ENCODE data around the gene SLC25A53. TPM values are rescaled to one million over a fixed set of nuclear protein-coding genes. Genes with fewer than 3 reads are reported as not detected.

SLC25A53 gene
- 10 to 100 TPM; 16.4 to 21.1 (median 17.6) TPM for total RNA-seq

- Histone ChIP-seq H3K27me3 (peaks cover 0 to 38% of the 10 kb centered on the region in 2 donors), H3K4me3 (peak within 1 kb of the TSS; percentile 50 to 70 (median 59)), H3K4me1 (no peaks in the 10 kb centered on the region), H3K36me3 (no peaks in the 10 kb centered on the region), H3K9me3 (no peaks in the 10 kb centered on the region), H3K27ac (peak within 1 kb of the TSS; percentile 88 to 95)
- TF ChIP-seq POLR2AphosphoS5 (IDR thresholded peaks at IDR 0.05): peak; percentile 64 to 72 (median 71)
- TF ChIP-seq CTCF (IDR thresholded peaks at IDR 0.05): no peak
- intact Hi-C loops (cut with DNase I; ENCODE audit: low total_unique reads): no loop called here
- peak; percentile 52 to 74 for DNase-seq (ENCODE audit: low spot score in 2 of 2)
These were observed at the start of gene SLC25A53 for GRCh38 chrX:104156630-104157529. TSS of gene SLC25A53 (minus strand) at chrX:104157009. CDS start at chrX:104105257, 51,752 bp downstream.

GRCh38 chrX:104205548-104205947 lies 48.7 kb upstream of the SLC25A53 start:
- TF ChIP-seq CTCF (IDR thresholded peaks at IDR 0.05): no peak
- TF ChIP-seq POLR2AphosphoS5 (IDR thresholded peaks at IDR 0.05): no peak
- no peak for TF ChIP-seq POLR2A (IDR thresholded peaks at IDR 0.05)
- no peak overlapping the region for H3K27ac ChIP-seq
- no peaks in the 10 kb centered on the region for H3K9me3 ChIP-seq
- no peak overlapping the region for H3K4me3 ChIP-seq
- no peaks in the 10 kb centered on the region for H3K4me1 ChIP-seq
- H3K36me3 ChIP-seq: no peaks in the 10 kb centered on the region
- no peak for DNase-seq (ENCODE audit: low spot score in 2 of 2)
- H3K27me3 ChIP-seq: peaks cover 0 to 37% of the 10 kb centered on the region in 2 donors
- intact Hi-C loops (cut with DNase I; ENCODE audit: low total_unique reads): no loop called here

- H3K4me1 ChIP-seq: no peaks in the 10 kb centered on the region
- TF ChIP-seq CTCF (IDR thresholded peaks at IDR 0.05) (peak; percentile 35 to 72 (median 53)), POLR2A (IDR thresholded peaks at IDR 0.05) (no peak)
- peaks cover 0 to 9% of the 10 kb centered on the region in 2 donors for H3K27me3 ChIP-seq
- intact Hi-C loops (cut with DNase I; ENCODE audit: low total_unique reads): no loop called here
- DNase-seq (ENCODE audit: low spot score in 2 of 2): no peak
- H3K36me3 ChIP-seq: no peaks in the 10 kb centered on the region
- no peak overlapping the region for H3K4me3 ChIP-seq
- H3K27ac ChIP-seq: no peak overlapping the region
- H3K9me3 ChIP-seq: no peaks in the 10 kb centered on the region
These were observed 38.8 kb upstream of the SLC25A53 start for GRCh38 chrX:104195489-104196084.

- Histone ChIP-seq H3K9me3 (no peaks in the 10 kb centered on the region), H3K4me1 (no peaks in the 10 kb centered on the region), H3K27me3 (peaks cover 0 to 9% of the 10 kb centered on the region in 2 donors), H3K36me3 (no peaks in the 10 kb centered on the region), H3K4me3 (no peak overlapping the region), H3K27ac (no peak overlapping the region)
- no peak for DNase-seq (ENCODE audit: low spot score in 2 of 2)
- TF ChIP-seq CTCF (IDR thresholded peaks at IDR 0.05) (no peak), POLR2AphosphoS5 (IDR thresholded peaks at IDR 0.05) (no peak), POLR2A (IDR thresholded peaks at IDR 0.05) (no peak)
- intact Hi-C loops (cut with DNase I; ENCODE audit: low total_unique reads): no loop called here
These were observed 38.2 kb upstream of the SLC25A53 start for GRCh38 chrX:104195013-104195412.

GRCh38 chrX:104193485-104193884 lies 36.7 kb upstream of the SLC25A53 start:
- Histone ChIP-seq H3K4me3 (no peak overlapping the region), H3K4me1 (no peaks in the 10 kb centered on the region), H3K36me3 (no peaks in the 10 kb centered on the region), H3K27ac (no peak overlapping the region), H3K27me3 (peaks cover 0 to 9% of the 10 kb centered on the region in 2 donors), H3K9me3 (no peaks in the 10 kb centered on the region)
- intact Hi-C loops (cut with DNase I; ENCODE audit: low total_unique reads): no loop called here
- DNase-seq (ENCODE audit: low spot score in 2 of 2): no peak
- TF ChIP-seq POLR2A (IDR thresholded peaks at IDR 0.05) (no peak), CTCF (IDR thresholded peaks at IDR 0.05) (no peak), POLR2AphosphoS5 (IDR thresholded peaks at IDR 0.05) (no peak)

All from breast epithelium (tissue), 4 donors.